Suprapubic skin (tissue), 4 donors: ENCODE measurements around the gene SCAMP4. TPM values are rescaled to one million over a fixed set of nuclear protein-coding genes. Genes with fewer than 3 reads are reported as not detected.

Experiments used
- DNase-seq, 2 donors: peaks; one replicate each; pipeline ENCODE4 v3.0.0-alpha.2; 2019; ENCODE audit warnings: low spot score in 2 of 2
- H3K27ac ChIP-seq: fragments of 200-600 bp; sonication (generic); one replicate; pipeline ENCODE4 v1.5.1; 2019
- H3K27me3 ChIP-seq: fragments of 200-600 bp; sonication (generic); one replicate; pipeline ENCODE4 v1.5.1; 2019
- H3K36me3 ChIP-seq: fragments of 200-600 bp; sonication (generic); one replicate; pipeline ENCODE4 v1.5.1; 2019
- H3K4me1 ChIP-seq: fragments of 200-600 bp; sonication (generic); one replicate; pipeline ENCODE4 v1.5.1; 2019
- H3K4me3 ChIP-seq: fragments of 200-600 bp; sonication (generic); one replicate; pipeline ENCODE4 v1.5.1; 2019; ENCODE audit warnings: mild to moderate bottlenecking
- H3K9me3 ChIP-seq: fragments of 200-600 bp; sonication (generic); one replicate; pipeline ENCODE4 v1.5.1; 2019
- CTCF ChIP-seq, 2 donors: fragments of 200-600 bp in 1 of 2; fragments of 450-650 bp in 1 of 2; sonication (generic) in 1 of 2; IDR thresholded peaks; one replicate each; pipeline ENCODE4 v1.5.1; 2016 to 2019; ENCODE audit warnings: antibody characterized with exemption in 2 of 2, mild to moderate bottlenecking in 1 of 2, moderate library complexity in 1 of 2
- EP300 ChIP-seq: sonication (generic); formaldehyde crosslinking; IDR thresholded peaks from one replicate; pipeline ENCODE4 v1.6.1; 2017; ENCODE audit warnings: antibody characterized with exemption
- POLR2A ChIP-seq, 2 donors: fragments of 450-650 bp; IDR thresholded peaks; one replicate each; pipeline ENCODE4 v1.6.1; 2017; ENCODE audit warnings: antibody characterized with exemption in 2 of 2, mild to moderate bottlenecking in 2 of 2, moderate library complexity in 2 of 2
- POLR2AphosphoS5 ChIP-seq, 3 donors: sonication (generic); formaldehyde crosslinking; IDR thresholded peaks; one replicate each; pipeline ENCODE4 v1.6.1; 2017; ENCODE audit warnings: antibody characterized with exemption in 3 of 3
- WGBS: methylation state at CpG from one replicate; pipeline ENCODE4 v1.1.5; 2018; 5-methylcytosine and 5-hydroxymethylcytosine counted together
- total RNA-seq, 4 donors: library from RNA; depleted of rRNA; stranded (reverse); fragments of >200 nt; gene quantifications; one replicate each; pipeline ENCODE4 v1.1.0, GENCODE V29; 2016

The SCAMP4 gene
- total RNA-seq, 4 donors from 2014 or later, result 68.1 to 119 (median 103) TPM

GRCh38 chr19:1953441-1954094 lies 48.4 kb downstream of the SCAMP4 start:
- Histone ChIP-seq H3K36me3 (peaks cover 7% of the 10 kb centered on the region), H3K9me3 (no peaks in the 10 kb centered on the region), H3K4me3 (no peak overlapping the region), H3K4me1 (peaks cover 13% of the 10 kb centered on the region), H3K27ac (no peak overlapping the region), H3K27me3 (no peaks in the 10 kb centered on the region)
- WGBS, result 93% methylated on average over 19 of the region's 32 CpGs
- TF ChIP-seq POLR2A (IDR thresholded peaks at IDR 0.05), result no peak
- TF ChIP-seq EP300, result no peak
- no peak for TF ChIP-seq CTCF (IDR thresholded peaks at IDR 0.05)
- no peak for TF ChIP-seq POLR2AphosphoS5 (IDR thresholded peaks at IDR 0.05)
- no peak for DNase-seq

GRCh38 chr19:1954532-1954933 lies 49.3 kb downstream of the SCAMP4 start:
- peaks cover 13% of the 10 kb centered on the region for H3K4me1 ChIP-seq
- peaks cover 7% of the 10 kb centered on the region for H3K36me3 ChIP-seq
- TF ChIP-seq POLR2AphosphoS5 (IDR thresholded peaks at IDR 0.05) (no peak), CTCF (IDR thresholded peaks at IDR 0.05) (no peak), POLR2A (IDR thresholded peaks at IDR 0.05) (no peak), EP300 (no peak)
- no peaks in the 10 kb centered on the region for H3K9me3 ChIP-seq
- WGBS, result 86% methylated on average over 14 of the region's 15 CpGs
- H3K4me3 ChIP-seq, result no peak overlapping the region
- H3K27ac ChIP-seq, result no peak overlapping the region
- H3K27me3 ChIP-seq, result no peaks in the 10 kb centered on the region
- no peak for DNase-seq

DNA sequence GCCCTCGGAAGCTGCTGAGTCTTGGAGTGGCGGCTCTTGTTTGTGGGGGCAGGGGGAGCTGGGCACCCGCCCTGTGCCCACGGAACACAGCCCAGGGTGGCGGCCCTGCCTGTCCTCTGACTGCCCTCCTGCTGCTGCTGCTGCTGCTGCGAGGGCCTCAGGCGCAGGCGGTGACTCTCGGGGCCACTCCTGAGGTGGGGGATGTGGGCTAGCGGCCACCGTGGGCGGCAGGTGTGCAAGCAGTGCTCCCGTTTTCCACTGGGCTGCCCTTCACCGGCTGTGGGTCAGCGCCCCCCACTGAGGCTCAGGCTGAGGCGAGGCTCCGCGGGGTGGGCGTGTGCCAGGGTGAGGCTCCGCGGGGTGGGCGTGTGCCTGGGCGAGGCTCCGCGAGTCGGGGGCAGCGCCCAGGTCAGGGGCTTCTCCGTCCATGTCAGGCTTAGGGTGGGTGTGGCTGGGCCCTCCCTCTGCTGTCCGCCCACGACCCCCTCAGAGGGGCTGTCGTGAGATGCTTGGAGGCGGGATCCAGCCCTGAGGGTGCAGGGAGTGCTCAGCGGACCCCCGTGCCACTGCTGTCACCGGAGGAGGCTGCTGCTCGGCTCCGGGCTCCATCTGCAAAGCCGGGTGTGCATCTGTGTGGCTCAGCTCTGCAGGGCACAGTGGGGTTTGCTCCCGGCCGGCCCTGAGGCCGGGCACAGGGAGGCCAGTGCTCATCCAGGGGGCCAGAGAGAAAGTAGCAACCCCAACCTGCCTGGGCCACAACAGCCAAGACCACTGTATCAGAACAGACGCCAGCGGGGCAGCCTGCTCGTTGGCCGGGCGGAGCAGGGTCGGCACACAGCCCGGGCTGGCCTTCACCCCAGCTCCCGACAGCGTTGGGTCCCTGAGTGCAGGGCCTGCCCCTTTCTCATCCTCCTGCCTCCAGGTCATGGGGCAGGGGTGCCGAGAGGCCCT lies 50.2 kb downstream of the SCAMP4 start:
- no CpG with 5 or more reads among the region's 51 CpGs for WGBS
- no peak for DNase-seq
- TF ChIP-seq EP300 (no peak), POLR2A (IDR thresholded peaks at IDR 0.05) (no peak), CTCF (IDR thresholded peaks at IDR 0.05) (no peak), POLR2AphosphoS5 (IDR thresholded peaks at IDR 0.05) (no peak)
- Histone ChIP-seq H3K4me1 (peaks cover 13% of the 10 kb centered on the region), H3K36me3 (peaks cover 6% of the 10 kb centered on the region), H3K9me3 (no peaks in the 10 kb centered on the region), H3K27me3 (no peaks in the 10 kb centered on the region), H3K4me3 (no peak overlapping the region), H3K27ac (no peak overlapping the region)

GRCh38 chr19:1956122-1956494 lies 50.9 kb downstream of the SCAMP4 start:
- 85% methylated on average over 5 of the region's 12 CpGs for WGBS

More at GRCh38 chr19:1956122-1956494, 50.9 kb downstream of the SCAMP4 start:
- TF ChIP-seq EP300 (no peak), POLR2A (IDR thresholded peaks at IDR 0.05) (no peak), POLR2AphosphoS5 (IDR thresholded peaks at IDR 0.05) (no peak), CTCF (IDR thresholded peaks at IDR 0.05) (no peak)
- Histone ChIP-seq H3K9me3 (no peaks in the 10 kb centered on the region), H3K36me3 (peaks cover 4% of the 10 kb centered on the region), H3K27me3 (no peaks in the 10 kb centered on the region), H3K4me1 (peaks cover 13% of the 10 kb centered on the region), H3K4me3 (no peak overlapping the region), H3K27ac (no peak overlapping the region)
- DNase-seq, result no peak
